Glomerular visceral epithelial cell (primary cell): Measurements from ENCODE around the gene CSMD2.

Experiments used
- DNase-seq: peaks from one replicate; pipeline ENCODE4 v3.0.0-alpha.2; 2016; ENCODE audit errors: extremely low spot score

Gene CSMD2

GRCh38 chr1:33640114-33640660 is 524.8 kb downstream of the CSMD2 start:
- no peak for DNase-seq

DNA sequence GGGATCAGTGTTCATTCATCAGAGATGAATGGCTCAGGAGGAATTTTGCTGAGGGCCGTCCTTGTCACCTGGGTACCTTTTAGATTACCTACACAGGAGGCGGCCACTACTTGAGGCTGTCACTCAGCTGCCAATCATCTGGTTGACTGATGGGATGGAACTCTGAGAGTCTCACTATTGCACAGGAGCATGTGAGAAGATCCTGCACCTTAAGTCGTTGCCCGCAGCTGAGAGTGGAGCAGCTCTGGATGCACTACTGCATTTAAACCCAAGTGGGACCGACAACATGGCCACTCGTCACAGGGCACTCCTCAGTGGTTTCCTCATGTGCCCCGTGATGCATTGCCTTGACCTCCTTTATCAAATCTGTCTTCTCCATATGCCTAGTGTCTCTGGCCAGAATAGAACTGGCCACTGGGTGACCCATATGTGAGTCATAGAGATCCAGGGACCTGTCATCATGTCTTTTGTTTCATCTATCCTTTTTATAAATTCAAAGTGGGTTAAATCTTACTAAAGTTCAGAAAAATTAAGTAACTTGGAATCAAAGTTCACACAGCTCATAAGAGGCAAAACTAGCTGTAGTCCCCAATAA is 527.1 kb downstream of the CSMD2 start:
- DNase-seq = no peak

- no peak for DNase-seq
Observed at GRCh38 chr1:33636209-33636608, 528.8 kb downstream of the CSMD2 start.

- no peak for DNase-seq
Observed at GRCh38 chr1:33635336-33636012, 529.6 kb downstream of the CSMD2 start.

- DNase-seq = peak; percentile 15
Observed at GRCh38 chr1:33634806-33635205, 530.2 kb downstream of the CSMD2 start.

GRCh38 chr1:33634143-33634542 is 530.9 kb downstream of the CSMD2 start:
- DNase-seq = no peak

GRCh38 chr1:33633019-33633801 is 531.8 kb downstream of the CSMD2 start:
- peak; percentile 79 for DNase-seq

- DNase-seq = no peak
Observed at GRCh38 chr1:33630686-33631085, 534.3 kb downstream of the CSMD2 start.

DNA sequence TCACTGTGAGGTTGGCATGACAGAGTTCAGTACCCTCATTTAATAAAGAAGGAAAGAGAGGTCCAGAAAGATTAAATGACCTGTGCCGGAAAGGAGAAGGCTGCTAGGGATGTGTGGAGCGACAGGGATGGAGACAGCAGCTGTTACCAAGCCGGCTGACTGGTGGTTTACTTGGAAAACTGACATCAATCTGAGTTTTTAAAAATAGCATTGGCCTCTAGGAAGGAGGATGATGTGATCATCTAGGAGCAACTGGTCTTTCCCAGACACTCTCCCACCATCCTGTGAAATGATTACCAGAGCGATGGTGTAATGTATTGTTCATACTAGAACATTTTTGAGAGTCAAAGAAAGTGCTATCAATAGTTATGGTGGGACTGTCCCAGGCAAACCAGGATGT is 538.2 kb downstream of the CSMD2 start:
- DNase-seq = no peak

- DNase-seq = no peak
Observed at GRCh38 chr1:33624991-33625870, 539.8 kb downstream of the CSMD2 start.

DNA sequence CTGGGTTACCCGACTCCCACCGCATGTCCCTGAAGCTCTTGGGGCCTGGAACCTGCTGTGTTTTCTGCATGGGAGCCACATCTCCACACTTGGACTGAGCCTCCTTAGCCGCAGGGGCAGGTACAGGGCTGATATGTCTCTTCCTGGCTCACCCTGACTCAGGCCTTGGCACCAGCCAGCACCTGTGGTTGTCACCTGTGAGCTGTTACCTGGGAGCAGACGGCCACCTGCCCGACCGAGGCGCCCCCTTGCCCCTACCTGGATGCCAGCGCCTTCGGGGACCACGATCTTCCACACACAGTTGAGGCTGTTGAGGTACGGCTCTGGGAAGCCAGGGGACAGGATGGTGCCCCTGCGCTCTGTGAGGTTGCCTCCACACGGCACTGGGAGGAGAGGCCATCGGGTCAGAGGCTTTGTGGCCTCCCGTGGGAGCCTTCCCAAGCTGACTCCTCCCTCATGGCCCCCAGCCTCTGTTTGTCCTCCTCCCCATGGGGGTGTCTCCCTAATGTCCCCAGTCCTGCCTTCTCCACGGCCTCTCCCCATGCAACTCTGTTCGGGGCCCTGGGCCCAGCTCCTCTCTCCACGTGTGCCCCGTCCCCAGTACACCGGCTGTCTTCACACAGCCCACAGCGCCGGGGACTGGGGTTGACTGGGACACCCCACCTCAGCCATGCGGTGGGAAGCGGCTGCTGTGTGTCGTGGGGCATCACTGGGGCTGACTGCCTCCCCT is 540.6 kb downstream of the CSMD2 start:
- no peak for DNase-seq

GRCh38 chr1:33623811-33624210 is 541.2 kb downstream of the CSMD2 start:
- no peak for DNase-seq

DNA sequence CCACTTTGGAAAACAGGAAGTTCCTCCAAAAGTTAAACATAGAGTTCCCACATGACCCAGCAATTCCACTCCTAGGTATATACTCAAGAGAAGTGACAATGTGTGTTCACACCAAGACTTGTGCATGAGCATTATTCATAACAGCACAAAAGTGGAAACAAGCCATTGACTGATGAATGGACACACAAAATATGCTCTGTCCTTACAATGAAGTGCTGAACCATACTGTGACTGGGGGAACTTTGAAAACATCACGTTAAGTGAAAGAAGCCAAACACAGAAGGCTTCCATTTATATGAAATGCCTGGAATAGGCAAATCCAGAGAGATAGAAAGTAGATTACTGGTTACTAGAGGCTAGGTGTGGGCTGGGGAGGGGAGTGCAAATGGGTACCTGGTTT is 542.3 kb downstream of the CSMD2 start:
- no peak for DNase-seq

GRCh38 chr1:33618636-33619035 is 546.4 kb downstream of the CSMD2 start:
- no peak for DNase-seq

GRCh38 chr1:33617451-33617850 is 547.6 kb downstream of the CSMD2 start:
- no peak for DNase-seq

GRCh38 chr1:33616780-33617179 is 548.2 kb downstream of the CSMD2 start:
- DNase-seq = no peak

DNA sequence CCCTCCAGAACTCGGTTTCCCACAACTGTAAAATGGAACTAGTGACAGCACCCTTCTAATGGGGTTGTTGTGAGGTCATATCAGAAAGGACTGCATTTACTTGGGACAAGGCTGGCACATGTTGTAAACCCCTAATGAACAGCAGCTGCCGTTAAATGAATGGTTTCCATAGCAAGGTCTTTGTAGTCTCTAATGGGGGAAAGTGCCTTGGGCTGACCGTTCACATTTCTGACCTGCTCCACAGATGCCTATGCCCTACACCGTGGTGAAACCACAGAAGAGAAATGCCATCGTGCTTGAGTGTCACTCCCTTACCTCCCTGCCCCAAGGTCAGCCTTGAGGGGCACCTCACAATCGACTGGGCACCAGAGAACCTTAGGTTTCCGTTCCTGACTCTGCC is 549.5 kb downstream of the CSMD2 start:
- no peak for DNase-seq

- DNase-seq = no peak
Observed at GRCh38 chr1:33610864-33611455, 554.1 kb downstream of the CSMD2 start.

DNA sequence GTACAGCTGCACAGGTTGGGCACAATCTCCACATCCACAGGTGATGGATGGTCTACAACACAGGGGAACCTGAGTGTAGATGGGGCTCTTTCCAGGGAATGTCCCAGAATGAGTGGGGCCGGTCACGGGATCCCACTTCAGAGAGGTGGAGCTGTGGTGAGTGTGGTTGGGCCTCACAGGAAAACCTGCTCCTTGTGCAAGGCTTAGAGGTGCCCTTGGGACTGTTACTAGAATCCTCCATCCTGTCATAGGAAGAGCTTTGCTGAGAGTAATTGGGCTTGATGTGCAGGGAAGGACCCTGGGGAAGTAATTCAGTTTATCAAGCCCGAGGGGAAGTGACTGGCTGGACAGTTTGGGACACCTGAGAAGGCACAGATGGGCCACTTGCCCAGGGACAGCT is 554.6 kb downstream of the CSMD2 start:
- DNase-seq = no peak

DNA sequence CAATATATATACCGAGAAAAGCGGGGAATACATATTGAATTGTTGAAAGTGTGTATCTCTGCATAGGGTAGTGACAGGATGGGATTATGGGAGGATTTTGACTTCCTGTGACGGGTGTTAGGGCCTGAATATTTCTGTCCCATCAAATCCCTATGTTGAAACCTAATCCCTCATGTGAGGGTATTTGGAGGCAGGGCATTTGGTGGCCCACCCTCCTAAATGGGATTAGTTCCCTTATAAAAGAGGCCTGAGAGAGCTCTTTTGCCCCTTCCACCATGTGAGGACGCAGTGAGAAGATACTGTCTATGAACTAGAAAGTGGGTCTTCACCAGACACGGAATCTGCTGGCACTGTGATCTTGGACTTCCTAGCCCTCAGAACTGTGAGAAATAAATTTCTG is 555.3 kb downstream of the CSMD2 start:
- no peak for DNase-seq
